Fibroblast of lung (primary cell): Measurements from ENCODE around the gene SRSF9. TPM values are rescaled to one million over a fixed set of nuclear protein-coding genes. Genes with fewer than 3 reads are reported as not detected.

Source experiments
- DNase-seq, 2 donors: peaks; one replicate each; pipeline versions ENCODE4 v3.0.0 to v3.0.0-alpha.2; 2010; ENCODE audit warnings: low read depth in 2 of 2
- H2AFZ ChIP-seq: 2 replicates; pipeline ENCODE4 v1.5.1; 2012; ENCODE audit warnings: low read length, control low read depth, inconsistent platforms
- H3K27ac ChIP-seq: 2 replicates; pipeline ENCODE4 v1.5.1; 2011; ENCODE audit warnings: low read length, control low read depth; ENCODE audit not compliant: insufficient read depth
- H3K27me3 ChIP-seq: 2 replicates; pipeline ENCODE4 v1.5.1; 2011; ENCODE audit warnings: mild to moderate bottlenecking, low read length; ENCODE audit not compliant: control insufficient read depth, insufficient read depth
- H3K36me3 ChIP-seq: 2 replicates; pipeline ENCODE4 v1.5.1; 2011; ENCODE audit warnings: low read length; ENCODE audit not compliant: control insufficient read depth, insufficient read depth
- H3K4me1 ChIP-seq: 2 replicates; pipeline ENCODE4 v1.5.1; 2011; ENCODE audit warnings: low read length; ENCODE audit not compliant: control insufficient read depth, insufficient read depth; ENCODE audit errors: extremely low read depth
- H3K4me2 ChIP-seq: 2 replicates; pipeline ENCODE4 v1.5.1; 2011; ENCODE audit warnings: low read length, control low read depth; ENCODE audit not compliant: insufficient read depth; ENCODE audit errors: extremely low read depth
- H3K4me3 ChIP-seq, 4 experiments: fragments of 200-600 bp in 1 of 4; sonication (generic) in 1 of 4; replicated peaks in 1 of 4; 2 replicates each; pipeline ENCODE4 v1.5.1; 2011 to 2016; ENCODE audit warnings: low read length in 4 of 4, low read depth in 3 of 4, mild to moderate bottlenecking in 3 of 4, control low read depth in 2 of 4, inconsistent platforms in 1 of 4, mixed read lengths in 1 of 4; ENCODE audit not compliant: insufficient read depth in 1 of 4; ENCODE audit errors: control extremely low read depth in 1 of 4
- H3K79me2 ChIP-seq: 2 replicates; pipeline ENCODE4 v1.5.1; 2012; ENCODE audit warnings: mild to moderate bottlenecking, low read length, inconsistent platforms; ENCODE audit not compliant: control insufficient read depth, insufficient read depth
- H3K9ac ChIP-seq: 2 replicates; pipeline ENCODE4 v1.5.1; 2011; ENCODE audit warnings: mild to moderate bottlenecking, low read length, control low read depth; ENCODE audit not compliant: insufficient read depth
- H3K9me3 ChIP-seq: 2 replicates; pipeline ENCODE4 v1.5.1; 2012; ENCODE audit warnings: low read depth, low read length; ENCODE audit not compliant: control insufficient read depth, insufficient read depth
- H4K20me1 ChIP-seq: 2 replicates; pipeline ENCODE4 v1.5.1; 2011; ENCODE audit warnings: low read length; ENCODE audit not compliant: control insufficient read depth, insufficient read depth; ENCODE audit errors: extremely low read depth
- CTCF ChIP-seq, 2 donors: IDR thresholded peaks in 1 of 2; conservative IDR thresholded peaks in 1 of 2; 1 replicate in 1 of 2; 2 replicates in 1 of 2; pipeline ENCODE4 v1.5.1; 2011 to 2012; ENCODE audit warnings: low read length in 2 of 2, control low read depth in 1 of 2, inconsistent platforms in 1 of 2, low read depth in 1 of 2, mild to moderate bottlenecking in 1 of 2
- EZH2 ChIP-seq: IDR thresholded peaks from 2 replicates; pipeline ENCODE4 v1.5.1; 2012; ENCODE audit warnings: low read length, control low read depth, mild to moderate bottlenecking; ENCODE audit errors: missing control alignments
- polyA plus RNA-seq, 2 donors: library from polyadenylated mRNA; depleted of rRNA in 1 of 2; stranded (reverse) in 1 of 2; unstranded in 1 of 2; fragments of >200 nt; gene quantifications; 2 replicates each; pipeline ENCODE4 v1.2.1, GENCODE V29; 2011 to 2012; ENCODE audit warnings: missing spikeins in 1 of 2
- total RNA-seq: library from RNA; depleted of rRNA; stranded (reverse); fragments of >200 nt; gene quantifications from 2 replicates; pipeline ENCODE4 v1.2.1, GENCODE V29; 2014

The SRSF9 gene
- total and polyA plus RNA-seq, 2 donors (not counting 1 experiment from before 2014, with no cell fraction given), result 150 to 188 TPM

- Histone ChIP-seq H3K27ac (peak within 1 kb of the TSS; percentile 61), H3K27me3 (no peaks in the 10 kb centered on the region)
- no peak for TF ChIP-seq CTCF (conservative IDR thresholded peaks at IDR 0.05 in 1 of 2, IDR thresholded peaks at IDR 0.05 in 1 of 2; ENCODE audit: low read depth in 1 of 2, low read length in 2 of 2)
- TF ChIP-seq EZH2, result no peak
Observed at GRCh38 chr12:120437735-120438494, 31.6 kb downstream of the SRSF9 start, which contains the start of gene COX6A1. COX6A1 (plus strand) TSS chr12:120438113; CDS start chr12:120438127, 14 bp downstream.

GRCh38 chr12:120432772-120433525 lies 36.6 kb downstream of the SRSF9 start:
- no peaks in the 10 kb centered on the region for H3K4me1 ChIP-seq
- H3K27ac ChIP-seq, result no peak overlapping the region
- no peak for TF ChIP-seq EZH2
- no peak for TF ChIP-seq CTCF (conservative IDR thresholded peaks at IDR 0.05 in 1 of 2, IDR thresholded peaks at IDR 0.05 in 1 of 2; ENCODE audit: low read depth in 1 of 2, low read length in 2 of 2)
- no peak for DNase-seq
- no peak overlapping the region for H2AFZ ChIP-seq
- H3K9ac ChIP-seq, result no peak overlapping the region
- H3K79me2 ChIP-seq, result peaks cover 4% of the 10 kb centered on the region
- no peak overlapping the region for H3K4me2 ChIP-seq
- H3K36me3 ChIP-seq, result no peaks in the 10 kb centered on the region
- no peaks in the 10 kb centered on the region for H4K20me1 ChIP-seq
- H3K27me3 ChIP-seq, result no peaks in the 10 kb centered on the region
- no peaks in the 10 kb centered on the region for H3K9me3 ChIP-seq
- no peak overlapping the region for H3K4me3 ChIP-seq

More at GRCh38 chr12:120437735-120438494, 31.6 kb downstream of the SRSF9 start, which contains the start of gene COX6A1:
- Histone ChIP-seq H3K4me1 (peaks cover 5% of the 10 kb centered on the region), H3K9me3 (no peaks in the 10 kb centered on the region), H3K4me3 (peak within 1 kb of the TSS; percentile 84 to 95 (median 89)), H3K4me2 (peak within 1 kb of the TSS; percentile 90), H3K79me2 (peaks cover 19% of the 10 kb centered on the region), H4K20me1 (no peaks in the 10 kb centered on the region), H2AFZ (peak within 1 kb of the TSS; percentile 100), H3K36me3 (peaks cover 1% of the 10 kb centered on the region), H3K9ac (peak within 1 kb of the TSS; percentile 78)
- peak; percentile 96 to 97 for DNase-seq

- H3K9me3 ChIP-seq, result no peaks in the 10 kb centered on the region
- no peak overlapping the region for H3K9ac ChIP-seq
- peaks cover 2% of the 10 kb centered on the region for H3K27me3 ChIP-seq
- no peaks in the 10 kb centered on the region for H3K4me1 ChIP-seq
- no peak overlapping the region for H3K4me2 ChIP-seq
- TF ChIP-seq CTCF (conservative IDR thresholded peaks at IDR 0.05 in 1 of 2, IDR thresholded peaks at IDR 0.05 in 1 of 2; ENCODE audit: low read depth in 1 of 2, low read length in 2 of 2) (no peak), EZH2 (no peak)
- no peak overlapping the region for H3K4me3 ChIP-seq
- no peaks in the 10 kb centered on the region for H3K36me3 ChIP-seq
- H3K27ac ChIP-seq, result no peak overlapping the region
- no peaks in the 10 kb centered on the region for H3K79me2 ChIP-seq
- no peak overlapping the region for H2AFZ ChIP-seq
- no peaks in the 10 kb centered on the region for H4K20me1 ChIP-seq
- DNase-seq, result no peak
Observed at GRCh38 chr12:120429368-120429767, 40.2 kb downstream of the SRSF9 start.
